ENCODE measurements around the gene LDLRAD2.
A peak's percentile ranks its signal among the peaks of the same experiment; 100 is the strongest.
"Not testable (repeated sequence)": the region's sequence is repeated elsewhere in the genome, so short reads cannot be mapped to it uniquely, and the experiment has no call there.

LDLRAD2 gene

GRCh38 chr1:21811875-21812305, at the start of gene LDLRAD2:
LDLRAD2 (plus strand) TSS chr1:21812265; CDS start chr1:21812452, 187 bp downstream.
- no peak for DNase-seq (ENCODE audit: low read depth)

- no peak for DNase-seq (ENCODE audit: low read depth)
These were observed 48.8 kb upstream of the LDLRAD2 start for GRCh38 chr1:21763236-21763635.

- DNase-seq (ENCODE audit: low read depth), result no peak
These were observed 48.2 kb upstream of the LDLRAD2 start for GRCh38 chr1:21763694-21764419.

GRCh38 chr1:21764615-21765423, 47.2 kb upstream of the LDLRAD2 start:
- DNase-seq (ENCODE audit: low read depth), result peak; percentile 82

- DNase-seq (ENCODE audit: low read depth), result no peak
These were observed 45.9 kb upstream of the LDLRAD2 start for GRCh38 chr1:21766210-21766609.

GRCh38 chr1:21767106-21767505, 45.0 kb upstream of the LDLRAD2 start:
- not testable (repeated sequence) for DNase-seq (ENCODE audit: low read depth)

- no peak for DNase-seq (ENCODE audit: low read depth)
These were observed 41.9 kb upstream of the LDLRAD2 start for GRCh38 chr1:21770201-21770600.

GRCh38 chr1:21770602-21771001, 41.5 kb upstream of the LDLRAD2 start:
- DNase-seq (ENCODE audit: low read depth), result not testable (repeated sequence)

- DNase-seq (ENCODE audit: low read depth), result not testable (repeated sequence)
These were observed 40.4 kb upstream of the LDLRAD2 start for GRCh38 chr1:21771672-21772071.

GRCh38 chr1:21773585-21773984, 38.5 kb upstream of the LDLRAD2 start:
- no peak for DNase-seq (ENCODE audit: low read depth)

- DNase-seq (ENCODE audit: low read depth), result no peak
These were observed 37.1 kb upstream of the LDLRAD2 start for GRCh38 chr1:21774835-21775549.

- DNase-seq (ENCODE audit: low read depth), result no peak
These were observed 36.5 kb upstream of the LDLRAD2 start for GRCh38 chr1:21775550-21775914.

- DNase-seq (ENCODE audit: low read depth), result peak; percentile 91
These were observed 36.0 kb upstream of the LDLRAD2 start for GRCh38 chr1:21775985-21776562.

- not testable (repeated sequence) for DNase-seq (ENCODE audit: low read depth)
These were observed 35.1 kb upstream of the LDLRAD2 start for GRCh38 chr1:21776925-21777324.

GRCh38 chr1:21778405-21778727, 33.7 kb upstream of the LDLRAD2 start:
- no peak for DNase-seq (ENCODE audit: low read depth)

GRCh38 chr1:21779613-21780521, 32.2 kb upstream of the LDLRAD2 start:
- no peak for DNase-seq (ENCODE audit: low read depth)

GRCh38 chr1:21781815-21782348, 30.2 kb upstream of the LDLRAD2 start:
- DNase-seq (ENCODE audit: low read depth), result peak; percentile 74

- peak; percentile 65 for DNase-seq (ENCODE audit: low read depth)
These were observed 29.7 kb upstream of the LDLRAD2 start for GRCh38 chr1:21782349-21782867.

GRCh38 chr1:21782868-21783678, 29.0 kb upstream of the LDLRAD2 start, which contains the start of gene USP48:
USP48 (minus strand) TSS chr1:21783149; CDS start chr1:21782957, 192 bp downstream.
- DNase-seq (ENCODE audit: low read depth), result peak; percentile 97
